GM12878 (cell line): Measurements from ENCODE around the gene TMEM41B. TPM values are rescaled to one million over a fixed set of nuclear protein-coding genes. Genes with fewer than 3 reads are reported as not detected.

ENCODE experiments used
- ATAC-seq: fragments of 200-7000 bp; cut with Tn5 transposase; 3 replicates; pipeline ENCODE4 v1.9.1; 2020; ENCODE audit warnings: mild to moderate bottlenecking, moderate library complexity
- BruUV-seq: library from RNA; stranded (reverse); fragments of 400-500 nt; replicated peaks from 2 replicates; lab custom pipeline; 2021; lab: Mats Ljungman, UMichigan
- CTCF ChIA-PET: fragments of 300-600 bp; sonication (Branson Sonifier 250); formaldehyde crosslinking; extraction: SDS; loops from one replicate; lab custom pipeline; 2021; ENCODE audit warnings: inconsistent platforms; lab: Yijun Ruan, JAX
- POLR2A ChIA-PET: fragments of 350-600 bp; formaldehyde crosslinking; extraction: SDS; loops from one replicate; lab custom pipeline; 2021; ENCODE audit warnings: inconsistent platforms; lab: Charles Lee
- RAD21 ChIA-PET: fragments of 300-600 bp; sonication (Branson Sonifier 250); formaldehyde crosslinking; loops from one replicate; lab custom pipeline; 2023; ENCODE audit warnings: antibody characterized with exemption; ENCODE audit not compliant: unreplicated experiment; lab: Charles Lee
- SMC1A ChIA-PET: fragments of 300-600 bp; sonication (Branson Sonifier 250); formaldehyde crosslinking; loops from one replicate; lab custom pipeline; 2023; ENCODE audit not compliant: unreplicated experiment, uncharacterized antibody; lab: Charles Lee
- DNase-seq: peaks from one replicate; pipeline ENCODE4 v3.0.0-alpha.2; 2011; ENCODE audit warnings: low read depth, low spot score
- FAIRE-seq: peaks from 3 replicates; lab custom pipeline; 2011; peaks lifted over from hg19 to GRCh38; lab: Jason Lieb, UNC
- H2AFZ ChIP-seq: 2 replicates; pipeline ENCODE4 v1.6.0; 2011; ENCODE audit warnings: low read depth, low read length, control low read depth; ENCODE audit not compliant: control insufficient read depth
- H3K27ac ChIP-seq: 2 replicates; pipeline ENCODE4 v1.5.1; 2011; ENCODE audit warnings: control low read depth; ENCODE audit not compliant: control insufficient read depth, insufficient read depth
- H3K27me3 ChIP-seq, 2 experiments: replicated peaks in 1 of 2; 2 replicates each; pipeline versions ENCODE4 v1.6.0 to v1.6.1; 2011; ENCODE audit warnings: low read length in 1 of 2; ENCODE audit not compliant: control insufficient read depth in 2 of 2, insufficient read depth in 2 of 2
- H3K36me3 ChIP-seq, 2 experiments: 2 replicates each; pipeline ENCODE4 v1.5.1; 2011; ENCODE audit warnings: low read length in 1 of 2; ENCODE audit not compliant: control insufficient read depth in 2 of 2, insufficient read depth in 2 of 2
- H3K4me1 ChIP-seq: 2 replicates; pipeline ENCODE4 v1.6.1; 2011; ENCODE audit warnings: mild to moderate bottlenecking, low read length, moderate library complexity, mixed read lengths; ENCODE audit not compliant: control insufficient read depth, insufficient read depth
- H3K4me2 ChIP-seq: 2 replicates; pipeline ENCODE4 v1.6.0; 2011; ENCODE audit warnings: control low read depth; ENCODE audit not compliant: control insufficient read depth, insufficient read depth
- H3K4me3 ChIP-seq: fragments of 200-600 bp; sonication (generic); 2 replicates; pipeline ENCODE4 v1.5.1; 2016
- H3K79me2 ChIP-seq: 2 replicates; pipeline ENCODE4 v1.6.0; 2011; ENCODE audit warnings: low read length; ENCODE audit not compliant: control insufficient read depth, insufficient read depth
- H3K9ac ChIP-seq: 2 replicates; pipeline ENCODE4 v1.8.0; 2011; ENCODE audit warnings: low read length, control low read depth, mixed read lengths; ENCODE audit not compliant: control insufficient read depth, insufficient read depth
- H3K9me3 ChIP-seq: replicated peaks from 3 replicates; pipeline ENCODE4 v1.5.1; 2011; ENCODE audit warnings: mild to moderate bottlenecking, low read length; ENCODE audit not compliant: control insufficient read depth, insufficient read depth
- H4K20me1 ChIP-seq: 2 replicates; pipeline ENCODE4 v1.6.0; 2011; ENCODE audit not compliant: control insufficient read depth, insufficient read depth
- ASH2L ChIP-seq: fragments of 300-600, 200-600 bp; sonication (generic); IDR thresholded peaks from 2 replicates; pipeline ENCODE4 v1.6.1; 2017; ENCODE audit warnings: low read depth, mild to moderate bottlenecking, borderline replicate concordance
- CREM ChIP-seq: IDR thresholded peaks from 2 replicates; pipeline ENCODE4 v1.6.1; 2014; ENCODE audit warnings: antibody characterized with exemption, low read depth
- FOXM1 ChIP-seq: IDR thresholded peaks from 2 replicates; pipeline ENCODE4 v1.6.1; 2012; ENCODE audit warnings: low read depth, mild to moderate bottlenecking, inconsistent platforms, low read length, moderate library complexity
- HDGF ChIP-seq: fragments of 450-650 bp; IDR thresholded peaks from 2 replicates; pipeline ENCODE4 v1.6.1; 2016; ENCODE audit warnings: antibody characterized with exemption
- IKZF2 ChIP-seq, 2 experiments: fragments of 450-650 bp; IDR thresholded peaks; 2 replicates each; pipeline ENCODE4 v1.6.1; 2017; ENCODE audit warnings: mild to moderate bottlenecking in 2 of 2, moderate library complexity in 2 of 2
- KLF5 ChIP-seq: fragments of 450-650 bp; IDR thresholded peaks from 2 replicates; pipeline ENCODE4 v1.6.1; 2014; ENCODE audit warnings: mild to moderate bottlenecking; ENCODE audit not compliant: partially characterized antibody
- MEF2A ChIP-seq: IDR thresholded peaks from 2 replicates; pipeline ENCODE4 v1.6.1; 2011; ENCODE audit warnings: low read depth, mild to moderate bottlenecking, low read length, moderate library complexity; ENCODE audit not compliant: insufficient read depth
- POU2F2 ChIP-seq: IDR thresholded peaks from 3 replicates; pipeline ENCODE4 v1.6.1; 2011; ENCODE audit warnings: low read depth, mild to moderate bottlenecking, low read length, borderline replicate concordance
- TARDBP ChIP-seq: IDR thresholded peaks from 2 replicates; pipeline ENCODE4 v1.6.1; 2016; ENCODE audit warnings: borderline replicate concordance
- ZBTB11 ChIP-seq: fragments of 450-650 bp; formaldehyde crosslinking; IDR thresholded peaks from 2 replicates; pipeline ENCODE4 v1.5.0; 2022; ENCODE audit warnings: mild to moderate bottlenecking, missing genetic modification characterization
- ZNF622 ChIP-seq: fragments of 450-650 bp; IDR thresholded peaks from 2 replicates; pipeline ENCODE4 v1.6.1; 2017; ENCODE audit warnings: mild to moderate bottlenecking, inconsistent platforms
- WGBS: methylation state at CpG from one replicate; pipeline ENCODE4 v1.1.6; 2016; ENCODE audit warnings: low lambda C conversion rate; ENCODE audit not compliant: insufficient replicate concordance, insufficient coverage; ENCODE audit errors: missing lambda C conversion rate; 5-methylcytosine and 5-hydroxymethylcytosine counted together
- in situ Hi-C: fragments of 300-500 bp; cut with MboI; formaldehyde crosslinking; loops from 9 replicates; pipeline ENCODE4 v1.14.3; 2018; ENCODE audit warnings: mixed read lengths
- intact Hi-C: fragments of 100-400 bp; cut with micrococcal nuclease; formaldehyde crosslinking; loops from one replicate; pipeline ENCODE4 v1.14.2; 2022; ENCODE audit not compliant: unreplicated experiment
- polyA plus RNA-seq, 11 experiments: library from polyadenylated mRNA; depleted of rRNA in 4 of 11; unstranded in 6 of 11; stranded (reverse) in 5 of 11; fragments of >200 nt; fragmentation: Nextera tagmentation in 4 of 11; fragmentation: Illumina TruSeq in 1 of 11; extraction: Ambion mirVana in 4 of 11; extraction: Trizol in 1 of 11; gene quantifications; 1 replicate in 1 of 11; 2 replicates in 10 of 11; pipeline versions ENCODE4 v1.2.1 to v1.2.3, GENCODE V29; 2011 to 2016; ENCODE audit warnings: inconsistent platforms in 2 of 11, missing spikeins in 2 of 11, low read depth in 1 of 11
- total RNA-seq, 4 experiments: library from RNA; depleted of rRNA in 3 of 4; stranded (reverse); fragments of >200 nt in 3 of 4; fragmentation: Illumina TruSeq in 1 of 4; extraction: Trizol in 1 of 4; gene quantifications; 2 replicates each; pipeline versions ENCODE4 v1.2.1 to v1.2.3, GENCODE V29; 2013 to 2021
- TF ChIP-seq, protein P1 (sequence below): fragments of 150-350 bp; IDR thresholded peaks from 2 replicates; pipeline ENCODE4 v1.6.1; 2016; ENCODE audit warnings: low read depth, low read length
- TF ChIP-seq, protein P2 (sequence below): IDR thresholded peaks from 2 replicates; pipeline ENCODE4 v1.6.1; 2012; ENCODE audit warnings: improper control_type of control experiment, low read depth, low read length; ENCODE audit not compliant: insufficient replicate concordance

TMEM41B gene
- total and polyA plus RNA-seq, 10 of the 15 experiments (the other 5 are each of a cell fraction or from before 2014, with no cell fraction given) = 8.0 to 31.0 (median 20.5) TPM

GRCh38 chr11:9344061-9344680, 29.8 kb upstream of the TMEM41B start:
- no peak for FAIRE-seq
- RAD21 ChIA-PET = no interaction called here
- in situ Hi-C loops (no loop called here), intact Hi-C loops (no loop called here)
- H3K79me2 ChIP-seq = no peaks in the 10 kb centered on the region
- WGBS = 32% methylated on average over 3 of the region's 3 CpGs
- no peaks in the 10 kb centered on the region; a peak in 1 of 4 replicates for H3K27me3 ChIP-seq
- no peak; the same call in 2 of the 3 replicates for ATAC-seq
- H3K4me1 ChIP-seq = no peaks in the 10 kb centered on the region
- H3K9me3 ChIP-seq = no peaks in the 10 kb centered on the region
- DNase-seq = no peak
- POLR2A ChIA-PET = no interaction called here
- H2AFZ ChIP-seq = no peak overlapping the region
- H3K36me3 ChIP-seq = no peaks in the 10 kb centered on the region
- SMC1A ChIA-PET = no interaction called here
- CTCF ChIA-PET = no interaction called here
- H3K4me3 ChIP-seq = no peak overlapping the region
- no TSS peak for BruUV-seq
- H3K9ac ChIP-seq = no peak overlapping the region
- no peak overlapping the region for H3K4me2 ChIP-seq
- no peaks in the 10 kb centered on the region for H4K20me1 ChIP-seq
- no peak overlapping the region for H3K27ac ChIP-seq
- TF ChIP-seq MEF2A (no peak), CREM (no peak), HDGF (no peak), POU2F2 (no peak), FOXM1 (no peak), ASH2L (no peak), KLF5 (no peak), ZBTB11 (no peak), ZNF622 (no peak), TARDBP (no peak), IKZF2 (IDR thresholded peaks at IDR 0.05) (no peak)
- TF ChIP-seq, protein P1, sequence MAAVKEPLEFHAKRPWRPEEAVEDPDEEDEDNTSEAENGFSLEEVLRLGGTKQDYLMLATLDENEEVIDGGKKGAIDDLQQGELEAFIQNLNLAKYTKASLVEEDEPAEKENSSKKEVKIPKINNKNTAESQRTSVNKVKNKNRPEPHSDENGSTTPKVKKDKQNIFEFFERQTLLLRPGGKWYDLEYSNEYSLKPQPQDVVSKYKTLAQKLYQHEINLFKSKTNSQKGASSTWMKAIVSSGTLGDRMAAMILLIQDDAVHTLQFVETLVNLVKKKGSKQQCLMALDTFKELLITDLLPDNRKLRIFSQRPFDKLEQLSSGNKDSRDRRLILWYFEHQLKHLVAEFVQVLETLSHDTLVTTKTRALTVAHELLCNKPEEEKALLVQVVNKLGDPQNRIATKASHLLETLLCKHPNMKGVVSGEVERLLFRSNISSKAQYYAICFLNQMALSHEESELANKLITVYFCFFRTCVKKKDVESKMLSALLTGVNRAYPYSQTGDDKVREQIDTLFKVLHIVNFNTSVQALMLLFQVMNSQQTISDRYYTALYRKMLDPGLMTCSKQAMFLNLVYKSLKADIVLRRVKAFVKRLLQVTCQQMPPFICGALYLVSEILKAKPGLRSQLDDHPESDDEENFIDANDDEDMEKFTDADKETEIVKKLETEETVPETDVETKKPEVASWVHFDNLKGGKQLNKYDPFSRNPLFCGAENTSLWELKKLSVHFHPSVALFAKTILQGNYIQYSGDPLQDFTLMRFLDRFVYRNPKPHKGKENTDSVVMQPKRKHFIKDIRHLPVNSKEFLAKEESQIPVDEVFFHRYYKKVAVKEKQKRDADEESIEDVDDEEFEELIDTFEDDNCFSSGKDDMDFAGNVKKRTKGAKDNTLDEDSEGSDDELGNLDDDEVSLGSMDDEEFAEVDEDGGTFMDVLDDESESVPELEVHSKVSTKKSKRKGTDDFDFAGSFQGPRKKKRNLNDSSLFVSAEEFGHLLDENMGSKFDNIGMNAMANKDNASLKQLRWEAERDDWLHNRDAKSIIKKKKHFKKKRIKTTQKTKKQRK = no peak
- TF ChIP-seq, protein P2, sequence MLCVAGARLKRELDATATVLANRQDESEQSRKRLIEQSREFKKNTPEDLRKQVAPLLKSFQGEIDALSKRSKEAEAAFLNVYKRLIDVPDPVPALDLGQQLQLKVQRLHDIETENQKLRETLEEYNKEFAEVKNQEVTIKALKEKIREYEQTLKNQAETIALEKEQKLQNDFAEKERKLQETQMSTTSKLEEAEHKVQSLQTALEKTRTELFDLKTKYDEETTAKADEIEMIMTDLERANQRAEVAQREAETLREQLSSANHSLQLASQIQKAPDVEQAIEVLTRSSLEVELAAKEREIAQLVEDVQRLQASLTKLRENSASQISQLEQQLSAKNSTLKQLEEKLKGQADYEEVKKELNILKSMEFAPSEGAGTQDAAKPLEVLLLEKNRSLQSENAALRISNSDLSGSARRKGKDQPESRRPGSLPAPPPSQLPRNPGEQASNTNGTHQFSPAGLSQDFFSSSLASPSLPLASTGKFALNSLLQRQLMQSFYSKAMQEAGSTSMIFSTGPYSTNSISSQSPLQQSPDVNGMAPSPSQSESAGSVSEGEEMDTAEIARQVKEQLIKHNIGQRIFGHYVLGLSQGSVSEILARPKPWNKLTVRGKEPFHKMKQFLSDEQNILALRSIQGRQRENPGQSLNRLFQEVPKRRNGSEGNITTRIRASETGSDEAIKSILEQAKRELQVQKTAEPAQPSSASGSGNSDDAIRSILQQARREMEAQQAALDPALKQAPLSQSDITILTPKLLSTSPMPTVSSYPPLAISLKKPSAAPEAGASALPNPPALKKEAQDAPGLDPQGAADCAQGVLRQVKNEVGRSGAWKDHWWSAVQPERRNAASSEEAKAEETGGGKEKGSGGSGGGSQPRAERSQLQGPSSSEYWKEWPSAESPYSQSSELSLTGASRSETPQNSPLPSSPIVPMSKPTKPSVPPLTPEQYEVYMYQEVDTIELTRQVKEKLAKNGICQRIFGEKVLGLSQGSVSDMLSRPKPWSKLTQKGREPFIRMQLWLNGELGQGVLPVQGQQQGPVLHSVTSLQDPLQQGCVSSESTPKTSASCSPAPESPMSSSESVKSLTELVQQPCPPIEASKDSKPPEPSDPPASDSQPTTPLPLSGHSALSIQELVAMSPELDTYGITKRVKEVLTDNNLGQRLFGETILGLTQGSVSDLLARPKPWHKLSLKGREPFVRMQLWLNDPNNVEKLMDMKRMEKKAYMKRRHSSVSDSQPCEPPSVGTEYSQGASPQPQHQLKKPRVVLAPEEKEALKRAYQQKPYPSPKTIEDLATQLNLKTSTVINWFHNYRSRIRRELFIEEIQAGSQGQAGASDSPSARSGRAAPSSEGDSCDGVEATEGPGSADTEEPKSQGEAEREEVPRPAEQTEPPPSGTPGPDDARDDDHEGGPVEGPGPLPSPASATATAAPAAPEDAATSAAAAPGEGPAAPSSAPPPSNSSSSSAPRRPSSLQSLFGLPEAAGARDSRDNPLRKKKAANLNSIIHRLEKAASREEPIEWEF = no peak
